Small intestine (tissue), 7 donors: ENCODE data around the gene TAL2. TPM values are rescaled to one million over a fixed set of nuclear protein-coding genes. Genes with fewer than 3 reads are reported as not detected.

Experiments used
- DNase-seq, 2 donors: peaks; one replicate each; pipeline versions ENCODE4 v3.0.0 to v3.0.0-alpha.2; 2013
- FAIRE-seq: peaks from 2 replicates; lab custom pipeline; 2012; peaks lifted over from hg19 to GRCh38; lab: Jason Lieb, UNC
- H3K27ac ChIP-seq, 3 donors: one replicate each; pipeline ENCODE4 v1.5.1; 2013; ENCODE audit warnings: low read length in 2 of 3, mild to moderate bottlenecking in 2 of 3, control low read depth in 1 of 3, inconsistent platforms in 1 of 3, low read depth in 1 of 3, moderate library complexity in 1 of 3
- H3K27me3 ChIP-seq, 3 donors: one replicate each; pipeline ENCODE4 v1.6.1; 2013; ENCODE audit warnings: low read length in 3 of 3, inconsistent platforms in 1 of 3; ENCODE audit not compliant: control insufficient read depth in 3 of 3, insufficient read depth in 3 of 3
- H3K36me3 ChIP-seq, 3 donors: one replicate each; pipeline ENCODE4 v1.6.1; 2013; ENCODE audit warnings: low read length in 3 of 3, inconsistent platforms in 1 of 3, low read depth in 1 of 3, mild to moderate bottlenecking in 1 of 3, moderate library complexity in 1 of 3; ENCODE audit not compliant: control insufficient read depth in 3 of 3, insufficient read depth in 2 of 3
- H3K4me1 ChIP-seq, 3 donors: one replicate each; pipeline ENCODE4 v1.6.1; 2013; ENCODE audit warnings: low read length in 2 of 3, inconsistent platforms in 1 of 3, low read depth in 1 of 3, mild to moderate bottlenecking in 1 of 3, moderate library complexity in 1 of 3; ENCODE audit not compliant: control insufficient read depth in 3 of 3, insufficient read depth in 2 of 3
- H3K4me3 ChIP-seq, 3 donors: one replicate each; pipeline ENCODE4 v1.5.1; 2013; ENCODE audit warnings: low read length in 3 of 3, control low read depth in 1 of 3, inconsistent platforms in 1 of 3, low read depth in 1 of 3, mild to moderate bottlenecking in 1 of 3, moderate library complexity in 1 of 3
- H3K9me3 ChIP-seq, 2 donors: one replicate each; pipeline ENCODE4 v1.6.1; 2013; ENCODE audit warnings: low read depth in 1 of 2, low read length in 1 of 2; ENCODE audit not compliant: control insufficient read depth in 2 of 2, insufficient read depth in 1 of 2
- WGBS, 3 donors: extraction: QIAGEN DNeasy Blood & Tissue Kit; methylation state at CpG; one replicate each; pipeline ENCODE4 v1.1.7; 2013; 5-methylcytosine and 5-hydroxymethylcytosine counted together
- polyA plus RNA-seq, 4 donors: library from polyadenylated mRNA; stranded (reverse) in 3 of 4; unstranded in 1 of 4; fragments of 200-250 nt in 3 of 4; fragments of 120-200 nt in 1 of 4; gene quantifications; one replicate each; pipeline versions ENCODE4 v1.2.1 to v1.2.3, GENCODE V29; 2013
- donor health status: healthy with polysubstance abuse.
- donor health status: control.
- donor health status: control.
- donor health status: Bipolar disorder and iron deficiency.
- donor health status: healthy.

TAL2 gene
- polyA plus RNA-seq, 4 donors, result 0.10 to 0.77 TPM; not detected in 2

DNA sequence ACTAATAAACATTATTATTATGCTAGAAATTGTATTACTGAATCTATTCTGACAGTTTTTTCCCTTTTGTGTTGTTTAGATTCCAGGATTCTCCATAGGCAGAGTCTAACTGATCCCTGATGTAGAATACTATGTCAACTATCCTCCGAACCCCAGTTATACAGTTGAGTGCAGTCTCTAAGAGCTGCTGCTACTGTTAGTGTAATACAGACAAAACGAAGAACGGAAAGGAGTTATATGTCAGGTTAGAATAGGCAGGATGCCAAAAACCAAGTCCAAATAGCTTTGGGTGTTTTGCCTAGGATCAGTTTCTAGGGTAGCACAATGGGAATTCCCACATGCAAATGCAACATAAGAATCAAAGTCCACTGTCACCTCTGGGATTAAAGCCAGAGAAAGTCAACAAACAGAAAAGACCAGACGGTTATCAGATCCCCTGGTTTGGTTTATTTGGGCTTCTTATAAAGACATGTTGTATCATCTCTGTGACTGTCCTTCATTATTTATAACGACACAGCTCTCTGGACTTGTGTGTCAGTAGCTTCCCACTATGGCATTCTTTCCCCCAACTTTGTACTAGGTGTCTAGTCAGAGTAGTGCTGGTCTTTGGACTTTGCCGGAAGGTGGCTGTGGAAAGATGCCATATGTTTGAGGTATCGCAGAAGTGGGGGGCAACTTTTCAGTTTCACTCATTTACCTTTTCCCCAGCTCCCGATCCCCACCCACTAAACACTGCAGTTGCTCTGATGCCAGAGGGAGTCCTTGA is 17.2 kb downstream of the TAL2 start:
- FAIRE-seq, result no peak
- Histone ChIP-seq H3K27ac (no peak overlapping the region), H3K27me3 (no peaks in the 10 kb centered on the region), H3K4me3 (no peak overlapping the region), H3K36me3 (no peaks in the 10 kb centered on the region), H3K9me3 (no peaks in the 10 kb centered on the region), H3K4me1 (peaks cover 0 to 2% (median 0%) of the 10 kb centered on the region in 3 donors)
- peak in 1 of 2 donors; percentile 50 for DNase-seq
- WGBS, 3 donors, result 17 to 62% (median 32%) methylated on average over 8 of the region's 8 CpGs

DNA sequence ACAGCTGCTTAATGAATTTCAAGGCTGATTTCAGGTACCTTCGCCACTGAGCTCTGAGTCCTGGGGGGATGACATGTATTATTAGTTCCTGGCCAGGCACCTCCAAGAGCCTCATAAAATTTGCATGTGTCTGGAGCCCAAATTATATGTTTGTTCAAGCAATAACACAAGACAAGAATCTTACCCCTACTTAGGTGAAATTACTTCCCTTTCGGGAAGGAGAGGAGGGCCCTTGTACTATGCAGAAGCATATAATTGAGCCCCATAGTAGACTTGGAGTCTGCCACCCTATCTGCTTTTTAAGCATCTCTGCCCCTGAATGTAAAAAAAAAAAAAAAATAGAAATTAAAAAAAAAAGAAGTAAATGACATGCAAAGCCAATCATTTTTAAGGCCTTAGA is 19.1 kb downstream of the TAL2 start:
- 92 to 98% (median 93%) methylated on average over 2 of the region's 2 CpGs for WGBS, 3 donors
- Histone ChIP-seq H3K9me3 (no peaks in the 10 kb centered on the region), H3K27me3 (no peaks in the 10 kb centered on the region), H3K4me3 (no peak overlapping the region), H3K36me3 (no peaks in the 10 kb centered on the region), H3K4me1 (peaks cover 0 to 2% (median 0%) of the 10 kb centered on the region in 3 donors), H3K27ac (no peak overlapping the region)
- DNase-seq (no peak), FAIRE-seq (no peak)

DNA sequence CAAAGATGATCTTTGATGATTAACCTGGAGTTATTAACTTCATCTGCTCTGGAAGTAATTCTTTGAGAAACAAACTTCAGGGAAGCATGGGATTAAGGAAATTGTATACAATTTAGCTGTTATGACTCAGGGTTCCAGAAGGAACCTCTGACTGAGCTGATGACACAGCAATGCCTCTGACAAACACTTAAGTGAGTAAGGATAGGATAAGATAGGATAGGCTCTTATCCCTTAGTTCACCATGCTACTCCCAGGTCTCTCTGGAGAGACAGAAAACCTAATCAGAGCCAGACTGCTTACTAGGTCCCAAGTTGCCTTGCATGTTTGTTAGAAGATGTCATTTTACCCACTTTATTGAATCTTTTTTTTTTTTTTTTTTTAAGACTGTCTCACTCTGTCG is 19.5 kb downstream of the TAL2 start:
- FAIRE-seq (no peak), DNase-seq (no peak)
- no peak overlapping the region for H3K27ac ChIP-seq
- 90 to 100% (median 93%) methylated on average over 1 of the region's 1 CpG for WGBS, 3 donors
- peaks cover 0 to 2% (median 0%) of the 10 kb centered on the region in 3 donors for H3K4me1 ChIP-seq
- no peaks in the 10 kb centered on the region for H3K27me3 ChIP-seq
- H3K9me3 ChIP-seq, result no peaks in the 10 kb centered on the region
- H3K36me3 ChIP-seq, result no peaks in the 10 kb centered on the region
- H3K4me3 ChIP-seq, result no peak overlapping the region

DNA sequence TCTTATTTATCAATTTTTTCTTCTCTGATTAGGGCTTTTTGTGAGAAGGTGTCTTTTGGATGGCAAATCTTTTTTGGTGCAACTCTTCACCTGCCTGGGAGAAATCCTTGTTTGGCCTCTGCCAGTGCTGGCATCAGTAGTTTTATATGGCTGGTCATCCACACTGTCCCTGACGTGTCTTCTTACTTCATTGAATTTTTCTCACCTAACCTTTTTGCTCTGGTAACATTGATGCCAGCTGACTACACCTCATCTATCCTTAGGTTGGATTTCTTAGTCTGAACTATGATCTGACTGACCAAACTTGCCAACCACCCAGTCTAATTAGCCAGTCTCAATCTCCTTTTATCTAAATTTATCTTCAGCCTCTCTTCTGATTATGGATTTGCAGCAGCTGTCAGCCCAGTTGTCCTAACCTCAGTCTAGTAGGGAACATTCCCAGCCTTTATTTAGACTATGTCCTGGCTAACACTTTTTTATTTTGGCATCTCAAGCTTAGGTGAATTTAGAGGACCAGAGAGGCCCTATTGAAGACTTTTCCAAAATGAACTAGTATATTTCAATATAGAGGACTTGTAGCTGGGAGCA is 21.5 kb downstream of the TAL2 start:
- 67 to 75% (median 67%) methylated on average over 1 of the region's 1 CpG for WGBS, 3 donors
- FAIRE-seq, result no peak

DNA sequence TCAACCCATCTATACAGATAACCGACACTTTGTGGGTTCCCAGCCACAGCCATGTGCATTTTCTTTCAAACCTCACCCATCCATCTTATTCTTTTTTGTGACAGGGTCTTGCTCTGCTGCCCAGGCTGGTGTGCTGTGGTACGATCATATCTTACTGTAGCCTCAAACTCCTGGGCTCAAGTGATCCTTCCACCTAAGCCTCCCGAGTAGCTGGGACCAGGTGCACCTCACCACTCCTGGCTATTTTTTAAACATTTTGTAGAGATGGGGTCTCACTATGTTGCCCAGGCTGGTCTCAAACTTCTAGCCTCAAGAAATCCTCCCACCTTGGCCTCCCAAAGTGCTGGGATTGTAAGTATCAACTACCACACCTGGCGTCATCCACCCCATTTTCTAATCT is 24.7 kb downstream of the TAL2 start:
- 92 to 94% (median 92%) methylated on average over 4 of the region's 4 CpGs for WGBS, 3 donors
- no peak for FAIRE-seq
- Histone ChIP-seq H3K27ac (no peak overlapping the region), H3K27me3 (no peaks in the 10 kb centered on the region), H3K9me3 (no peaks in the 10 kb centered on the region), H3K36me3 (no peaks in the 10 kb centered on the region), H3K4me3 (no peak overlapping the region), H3K4me1 (no peaks in the 10 kb centered on the region)
- no peak for DNase-seq

More for the DNA sequence above, 21.5 kb downstream of the TAL2 start:
- no peak overlapping the region for H3K4me3 ChIP-seq
- H3K9me3 ChIP-seq, result no peaks in the 10 kb centered on the region
- H3K4me1 ChIP-seq, result peaks cover 0 to 2% (median 0%) of the 10 kb centered on the region in 3 donors
- H3K27me3 ChIP-seq, result no peaks in the 10 kb centered on the region
- DNase-seq, result no peak
- no peaks in the 10 kb centered on the region for H3K36me3 ChIP-seq
- H3K27ac ChIP-seq, result no peak overlapping the region

DNA sequence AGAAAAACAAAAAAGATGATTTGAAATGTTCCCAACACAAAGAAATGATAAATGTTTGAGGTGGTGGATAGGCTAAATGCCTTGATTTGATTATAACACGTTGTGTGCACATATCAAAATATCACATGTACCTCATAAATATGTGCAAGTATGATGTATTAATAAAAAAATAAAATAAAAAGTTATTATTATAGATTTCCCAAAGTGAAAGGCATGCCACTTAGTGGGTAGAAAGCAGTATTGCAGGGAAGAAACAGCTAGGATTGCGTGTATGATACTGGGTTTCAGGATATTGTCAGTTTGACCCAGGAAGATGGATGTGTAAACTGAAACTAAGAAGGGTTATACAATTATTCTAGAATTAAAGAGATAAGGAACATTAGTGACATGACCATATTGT is 28.5 kb downstream of the TAL2 start:
- no peaks in the 10 kb centered on the region for H3K36me3 ChIP-seq
- no peak overlapping the region for H3K27ac ChIP-seq
- 14 to 39% (median 26%) methylated on average over 2 of the region's 2 CpGs for WGBS, 3 donors
- no peak for FAIRE-seq
- H3K4me1 ChIP-seq, result peaks cover 0 to 6% (median 0%) of the 10 kb centered on the region in 3 donors
- H3K9me3 ChIP-seq, result no peaks in the 10 kb centered on the region
- peaks cover 0 to 10% (median 0%) of the 10 kb centered on the region in 3 donors for H3K27me3 ChIP-seq
- no peak for DNase-seq
- H3K4me3 ChIP-seq, result no peak overlapping the region

DNA sequence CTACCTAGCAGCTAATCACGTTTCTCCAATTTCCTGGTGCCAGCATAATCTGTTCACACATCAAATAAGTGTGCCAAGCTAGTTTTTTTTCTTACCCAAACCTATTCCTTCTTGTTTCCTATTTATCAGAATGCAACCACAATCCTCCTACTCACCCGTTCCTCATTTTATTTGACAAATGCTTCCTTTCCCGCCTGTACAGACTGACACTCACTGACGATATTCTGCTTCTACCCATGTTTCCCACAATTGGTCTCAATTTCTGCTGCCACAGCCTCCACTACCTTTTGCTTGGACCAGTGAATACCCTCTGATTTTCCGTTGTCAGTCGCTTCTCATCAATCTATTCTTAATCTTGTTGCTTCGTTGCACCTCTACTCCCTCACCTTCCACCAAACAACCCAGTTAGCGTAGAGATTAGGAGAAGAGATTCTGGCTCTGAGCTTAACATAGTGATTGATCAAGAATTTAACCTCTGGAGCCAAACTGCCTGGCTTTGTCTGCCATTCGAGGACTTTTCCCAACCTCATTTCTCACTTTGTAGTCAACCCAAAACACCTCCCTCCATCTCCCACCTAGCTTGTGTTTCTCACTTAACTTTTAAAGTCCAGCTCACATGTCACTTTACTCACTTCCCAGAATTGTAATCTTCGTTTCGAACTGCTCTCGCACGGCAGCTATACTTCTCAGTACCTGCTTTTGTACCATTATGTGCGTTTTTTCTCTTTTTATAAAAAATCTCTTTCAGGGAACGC is 31.4 kb downstream of the TAL2 start:
- Histone ChIP-seq H3K4me3 (peak overlapping the region in 2 of 3 donors; percentile 62 to 84), H3K36me3 (no peaks in the 10 kb centered on the region), H3K9me3 (no peaks in the 10 kb centered on the region), H3K27me3 (peaks cover 0 to 10% (median 0%) of the 10 kb centered on the region in 3 donors), H3K4me1 (peaks cover 0 to 9% (median 0%) of the 10 kb centered on the region in 3 donors), H3K27ac (no peak overlapping the region)
- WGBS, 3 donors, result 2% methylated on average over 15 of the region's 15 CpGs
- FAIRE-seq (no peak), DNase-seq (peak in 1 of 2 donors; percentile 33)

DNA sequence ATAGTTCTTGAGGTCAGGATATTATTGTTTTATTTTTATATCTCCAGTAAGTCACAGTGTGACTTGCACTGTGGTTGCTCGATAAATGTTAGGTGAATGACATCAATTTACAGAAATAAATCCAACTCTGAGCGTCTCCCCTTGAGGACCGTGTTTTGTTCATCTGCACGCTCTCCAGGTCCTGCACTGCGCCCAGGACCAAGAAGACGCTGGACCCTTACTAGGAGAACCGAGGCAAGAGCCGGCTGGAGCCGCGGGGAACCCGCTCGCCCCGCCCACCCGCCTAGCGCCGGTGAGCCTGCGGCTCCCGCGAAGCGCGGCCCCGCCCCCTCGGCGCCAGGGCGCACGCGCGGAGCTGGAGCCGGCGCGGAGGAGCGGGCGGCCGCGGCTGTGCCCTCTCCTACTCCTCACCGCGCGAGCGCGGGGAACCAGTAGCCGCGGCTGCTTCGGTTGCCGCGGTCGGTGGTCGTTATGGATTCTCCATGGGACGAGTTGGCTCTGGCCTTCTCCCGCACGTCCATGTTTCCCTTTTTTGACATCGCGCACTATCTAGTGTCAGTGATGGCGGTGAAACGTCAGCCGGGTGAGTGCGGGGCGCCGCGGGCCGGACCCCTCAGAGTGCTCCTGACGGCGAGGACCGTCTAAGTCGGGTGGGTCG is 32.1 kb downstream of the TAL2 start, which contains the start of gene TMEM38B:
Gene TMEM38B (plus strand): TSS at position 352 of the 658 bp plus-strand sequence. CDS start 120 bp downstream, at position 472.
- peaks cover 0 to 10% (median 0%) of the 10 kb centered on the region in 3 donors for H3K27me3 ChIP-seq
- H3K36me3 ChIP-seq, result no peaks in the 10 kb centered on the region
- no peaks in the 10 kb centered on the region for H3K9me3 ChIP-seq
- DNase-seq (peak; percentile 83 to 90), FAIRE-seq (no peak)
- peaks cover 0 to 9% (median 0%) of the 10 kb centered on the region in 3 donors for H3K4me1 ChIP-seq
- peak within 1 kb of the TSS; percentile 62 to 84 (median 83) for H3K4me3 ChIP-seq
- peak within 1 kb of the TSS in 2 of 3 donors; percentile 79 to 88 for H3K27ac ChIP-seq
- WGBS, 3 donors, result 0 to 1% (median 1%) methylated on average over 38 to 65 of the region's 65 CpGs
